MM.1S (cell line): ENCODE data around the gene ELOVL1.

Source experiments
- DNase-seq: peaks from one replicate; pipeline ENCODE4 v3.0.0-alpha.2; 2015
- H2AFZ ChIP-seq: fragments of 300-600 bp; sonication (generic); 2 replicates; pipeline ENCODE4 v1.6.0; 2016; ENCODE audit warnings: antibody characterized with exemption, low read length
- H3F3A ChIP-seq: fragments of 300-600 bp; sonication (generic); 2 replicates; pipeline ENCODE4 v1.6.1; 2016; ENCODE audit warnings: mild to moderate bottlenecking, antibody characterized with exemption, low read length, moderate library complexity, mixed read lengths; ENCODE audit not compliant: insufficient read depth
- H3K27ac ChIP-seq: fragments of 300-600 bp; sonication (generic); 2 replicates; pipeline ENCODE4 v1.5.1; 2016; ENCODE audit warnings: mild to moderate bottlenecking, low read length
- H3K27me3 ChIP-seq: fragments of 300-600 bp; sonication (generic); replicated peaks from 2 replicates; pipeline ENCODE4 v1.6.0; 2016; ENCODE audit warnings: low read length; ENCODE audit not compliant: insufficient read depth
- H3K36me3 ChIP-seq: fragments of 300-600 bp; sonication (generic); replicated peaks from 2 replicates; pipeline ENCODE4 v1.6.1; 2016; ENCODE audit warnings: mild to moderate bottlenecking, low read length, mixed read lengths; ENCODE audit not compliant: insufficient read depth
- H3K4me1 ChIP-seq: fragments of 300-600 bp; sonication (generic); 2 replicates; pipeline ENCODE4 v1.6.1; 2016; ENCODE audit warnings: low read length, mixed read lengths
- H3K4me2 ChIP-seq: fragments of 300-600 bp; sonication (generic); 2 replicates; pipeline ENCODE4 v1.6.0; 2016; ENCODE audit warnings: low read depth, low read length
- H3K4me3 ChIP-seq: fragments of 300-600 bp; sonication (generic); 2 replicates; pipeline ENCODE4 v1.5.1; 2016; ENCODE audit warnings: low read length, mixed read lengths
- H3K79me2 ChIP-seq: fragments of 300-600 bp; sonication (generic); 2 replicates; pipeline ENCODE4 v1.6.1; 2016; ENCODE audit warnings: mixed run types, low read length, mixed read lengths
- H3K9ac ChIP-seq: fragments of 300-600 bp; sonication (generic); 2 replicates; pipeline ENCODE4 v1.6.1; 2016; ENCODE audit warnings: low read length, mixed read lengths
- H3K9me2 ChIP-seq: fragments of 300-600 bp; sonication (generic); replicated peaks from 2 replicates; pipeline ENCODE4 v1.6.1; 2016; ENCODE audit warnings: mild to moderate bottlenecking, low read length, mixed read lengths; ENCODE audit not compliant: insufficient read depth
- H3K9me3 ChIP-seq: fragments of 300-600 bp; sonication (generic); replicated peaks from 2 replicates; pipeline ENCODE4 v1.6.1; 2016; ENCODE audit warnings: mild to moderate bottlenecking, low read length, mixed read lengths; ENCODE audit not compliant: insufficient read depth
- H4K20me1 ChIP-seq: fragments of 300-600 bp; sonication (generic); 2 replicates; pipeline ENCODE4 v1.6.1; 2016; ENCODE audit warnings: mild to moderate bottlenecking, low read length, moderate library complexity, mixed read lengths; ENCODE audit not compliant: insufficient read depth
- EZH2 ChIP-seq: fragments of 300-600 bp; sonication (generic); optimal IDR thresholded peaks from 2 replicates; pipeline ENCODE3; 2017; ENCODE audit warnings: low read depth, mild to moderate bottlenecking, antibody characterized with exemption, low read length, mixed read lengths
- EZH2phosphoT487 ChIP-seq: fragments of 300-600 bp; sonication (generic); IDR thresholded peaks from 2 replicates; pipeline ENCODE4 v1.6.1; 2018; ENCODE audit warnings: antibody characterized with exemption, low read length
- TF ChIP-seq, protein P1 (sequence below): fragments of 300-600 bp; sonication (generic); IDR thresholded peaks from 2 replicates; pipeline ENCODE4 v1.5.1; 2016; ENCODE audit warnings: antibody characterized with exemption, low read length, mixed read lengths

Gene ELOVL1

DNA sequence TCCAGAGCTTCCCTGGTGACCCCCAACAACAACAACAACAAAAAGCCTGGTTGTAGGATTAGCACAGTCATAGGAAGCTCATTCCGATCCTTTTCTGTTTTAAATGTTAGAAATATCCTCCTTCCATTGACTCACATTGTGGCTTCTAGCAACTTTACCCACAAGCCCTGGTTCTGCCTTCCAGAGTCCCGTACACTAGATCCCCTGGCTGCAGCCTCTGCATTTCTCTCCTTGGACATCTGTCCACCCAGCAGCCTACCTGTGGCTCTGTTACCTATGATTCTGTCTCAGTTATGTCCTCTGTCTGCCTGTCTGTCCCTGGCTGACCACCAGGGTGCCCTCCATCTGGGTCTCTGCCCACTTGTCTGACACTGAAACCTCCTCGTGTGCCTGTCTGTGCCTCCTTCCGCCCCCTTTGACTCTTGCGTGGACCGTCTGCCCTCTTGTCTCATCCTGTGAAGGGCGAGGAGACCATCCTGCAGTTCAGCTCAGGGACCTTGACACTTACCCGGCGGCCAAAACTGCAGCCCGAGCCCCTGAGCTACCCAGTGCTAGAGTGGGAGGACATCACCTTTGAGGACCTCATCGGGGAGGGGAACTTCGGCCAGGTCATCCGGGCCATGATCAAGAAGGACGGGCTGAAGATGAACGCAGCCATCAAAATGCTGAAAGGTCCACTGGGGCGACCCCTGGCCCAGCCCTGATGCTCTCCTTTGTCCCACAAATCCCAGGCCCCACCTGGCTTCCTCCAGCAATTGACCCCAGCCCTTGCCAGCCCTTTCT, 50.9 kb downstream of the ELOVL1 start:
- no peak for DNase-seq

DNA sequence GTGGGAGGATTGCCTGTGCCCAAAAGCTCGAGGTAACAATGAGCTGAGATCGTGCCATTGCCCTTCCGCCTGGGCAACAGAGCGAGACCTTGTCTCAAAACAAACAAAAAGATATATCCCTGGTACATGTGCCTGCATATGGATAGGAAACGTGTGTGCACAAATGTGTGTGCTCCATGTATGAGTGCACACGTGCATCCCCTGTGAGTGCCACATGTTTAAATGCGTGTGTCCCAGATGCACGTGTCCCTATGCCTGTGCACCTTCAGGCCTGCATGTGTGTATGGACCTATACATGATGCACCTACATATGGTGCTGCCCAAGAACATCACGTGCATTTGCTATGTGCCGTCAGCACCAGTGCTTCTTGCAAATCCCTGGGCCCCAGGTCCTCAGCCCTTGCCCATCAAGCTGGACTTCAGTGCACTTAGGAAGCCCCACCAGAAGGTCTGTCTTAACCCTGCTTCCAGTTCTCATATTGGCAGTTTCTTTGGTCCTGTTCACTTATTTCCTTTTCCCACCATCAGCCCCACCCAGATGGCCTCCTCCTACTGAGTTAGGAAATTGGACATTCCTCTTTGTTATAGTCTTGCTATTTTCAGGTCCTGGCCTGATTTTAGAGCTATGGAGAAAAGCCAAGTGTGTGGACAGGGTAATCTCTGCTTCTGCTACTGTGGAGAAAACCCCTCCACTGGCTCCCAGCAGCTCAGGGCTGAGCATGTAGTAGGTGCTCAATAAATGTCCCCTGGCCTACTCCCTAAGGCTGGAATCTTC, 51.7 kb downstream of the ELOVL1 start:
- no peak overlapping the region for H2AFZ ChIP-seq
- no peaks in the 10 kb centered on the region for H3K4me1 ChIP-seq
- no peaks in the 10 kb centered on the region for H3K9me2 ChIP-seq

More for the DNA sequence above, 50.9 kb downstream of the ELOVL1 start:
- Histone ChIP-seq H3K27ac (no peak overlapping the region), H3K4me2 (no peak overlapping the region), H3K79me2 (no peaks in the 10 kb centered on the region), H3K9me2 (no peaks in the 10 kb centered on the region), H3F3A (no peaks in the 10 kb centered on the region), H3K4me3 (no peak overlapping the region), H3K27me3 (0 out of 2 replicates have a peak, but pooled peaks cover 3% of the 10 kb centered on the region), H3K9ac (no peak overlapping the region), H3K36me3 (no peaks in the 10 kb centered on the region), H2AFZ (no peak overlapping the region), H4K20me1 (no peaks in the 10 kb centered on the region), H3K4me1 (no peaks in the 10 kb centered on the region), H3K9me3 (no peaks in the 10 kb centered on the region)
- no peak for TF ChIP-seq EZH2phosphoT487
- TF ChIP-seq, protein P1, sequence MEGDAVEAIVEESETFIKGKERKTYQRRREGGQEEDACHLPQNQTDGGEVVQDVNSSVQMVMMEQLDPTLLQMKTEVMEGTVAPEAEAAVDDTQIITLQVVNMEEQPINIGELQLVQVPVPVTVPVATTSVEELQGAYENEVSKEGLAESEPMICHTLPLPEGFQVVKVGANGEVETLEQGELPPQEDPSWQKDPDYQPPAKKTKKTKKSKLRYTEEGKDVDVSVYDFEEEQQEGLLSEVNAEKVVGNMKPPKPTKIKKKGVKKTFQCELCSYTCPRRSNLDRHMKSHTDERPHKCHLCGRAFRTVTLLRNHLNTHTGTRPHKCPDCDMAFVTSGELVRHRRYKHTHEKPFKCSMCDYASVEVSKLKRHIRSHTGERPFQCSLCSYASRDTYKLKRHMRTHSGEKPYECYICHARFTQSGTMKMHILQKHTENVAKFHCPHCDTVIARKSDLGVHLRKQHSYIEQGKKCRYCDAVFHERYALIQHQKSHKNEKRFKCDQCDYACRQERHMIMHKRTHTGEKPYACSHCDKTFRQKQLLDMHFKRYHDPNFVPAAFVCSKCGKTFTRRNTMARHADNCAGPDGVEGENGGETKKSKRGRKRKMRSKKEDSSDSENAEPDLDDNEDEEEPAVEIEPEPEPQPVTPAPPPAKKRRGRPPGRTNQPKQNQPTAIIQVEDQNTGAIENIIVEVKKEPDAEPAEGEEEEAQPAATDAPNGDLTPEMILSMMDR, result 0 out of 2 replicates have a peak, but pooled peaks have one; percentile 6
- no peak for TF ChIP-seq EZH2

DNA sequence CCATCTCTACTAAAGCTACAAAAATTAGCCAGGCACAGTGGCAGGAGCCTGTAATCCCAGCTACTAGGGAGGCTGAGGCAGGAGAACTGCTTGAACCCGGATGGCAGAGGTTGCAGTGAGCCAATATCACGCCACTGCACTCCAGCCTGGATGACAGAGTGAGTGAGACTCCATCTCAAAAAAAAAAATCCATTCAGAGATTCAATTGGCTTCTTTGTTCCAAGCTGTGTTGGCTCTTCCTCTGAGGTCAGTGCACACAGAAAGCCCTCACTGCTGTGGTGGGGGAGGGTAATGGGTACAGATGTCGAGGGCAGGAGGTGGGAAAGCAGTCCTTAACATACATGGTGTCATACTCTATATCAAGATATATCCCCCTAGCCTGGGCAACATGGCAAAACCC, 52.3 kb downstream of the ELOVL1 start:
- H3K9me3 ChIP-seq, result no peaks in the 10 kb centered on the region
- H3K36me3 ChIP-seq, result no peaks in the 10 kb centered on the region
- H3K27me3 ChIP-seq, result peaks cover 14% of the 10 kb centered on the region; the same call in 1 of the 2 replicates
- DNase-seq, result no peak
- no peaks in the 10 kb centered on the region for H3K9me2 ChIP-seq
- no peak overlapping the region for H2AFZ ChIP-seq
- no peak overlapping the region for H3K9ac ChIP-seq
- H3K4me2 ChIP-seq, result no peak overlapping the region
- TF ChIP-seq, protein P1, result no peak
- TF ChIP-seq EZH2, result no peak
- H3F3A ChIP-seq, result no peaks in the 10 kb centered on the region
- no peaks in the 10 kb centered on the region for H3K4me1 ChIP-seq
- no peaks in the 10 kb centered on the region for H3K79me2 ChIP-seq
- H3K4me3 ChIP-seq, result no peak overlapping the region
- H4K20me1 ChIP-seq, result no peaks in the 10 kb centered on the region
- H3K27ac ChIP-seq, result no peak overlapping the region

More for the DNA sequence above, 51.7 kb downstream of the ELOVL1 start:
- peaks cover 10% of the 10 kb centered on the region; the same call in 1 of the 2 replicates for H3K27me3 ChIP-seq
- H3F3A ChIP-seq, result no peaks in the 10 kb centered on the region
- H3K36me3 ChIP-seq, result no peaks in the 10 kb centered on the region
- no peak for DNase-seq
- H3K4me3 ChIP-seq, result no peak overlapping the region
- H3K9ac ChIP-seq, result no peak overlapping the region
- H3K4me2 ChIP-seq, result no peak overlapping the region
- no peaks in the 10 kb centered on the region for H3K9me3 ChIP-seq
- no peaks in the 10 kb centered on the region for H3K79me2 ChIP-seq
- TF ChIP-seq, protein P1, result no peak
- TF ChIP-seq EZH2 (no peak), EZH2phosphoT487 (no peak)
- H3K27ac ChIP-seq, result no peak overlapping the region
- H4K20me1 ChIP-seq, result no peaks in the 10 kb centered on the region
